Mammary microvascular endothelial cell (primary cell): ENCODE measurements around the gene FAM162A. TPM values are rescaled to one million over a fixed set of nuclear protein-coding genes. Genes with fewer than 3 reads are reported as not detected.

Experiments used
- total RNA-seq: library from RNA; depleted of rRNA; stranded (reverse); fragments of >200 nt; gene quantifications from 2 replicates; pipeline ENCODE4 v1.2.3, GENCODE V29; 2015

FAM162A gene
- 15.9 and 17.7 TPM in 2 replicates for total RNA-seq

GRCh38 chr3:122383771-122384697 is at the start of gene FAM162A:
Gene FAM162A (plus strand): TSS chr3:122384182. CDS start chr3:122384266, 84 bp downstream.

GRCh38 chr3:122382888-122383666 is 905 bp upstream of the FAM162A start, which contains the start of gene MIX23:
Gene MIX23 (minus strand): TSS chr3:122383231. CDS start chr3:122383224, 7 bp downstream.

GRCh38 chr3:122415762-122416654 is 32.0 kb downstream of the FAM162A start, which contains the start of gene WDR5B:
Gene WDR5B (minus strand): TSS chr3:122416062. CDS start chr3:122415528, 534 bp downstream.

Other genes with a start within 250 kb of the FAM162A start
- gene CASR, start 200.5 kb upstream of the FAM162A start, total RNA-seq, result not detected in 2 replicates
- not detected in 2 replicates for gene CSTA, start 58.9 kb upstream of the FAM162A start, total RNA-seq
- 33.9 and 36.0 TPM in 2 replicates for gene MIX23, start 951 bp upstream of the FAM162A start, total RNA-seq
- gene WDR5B, start 31.9 kb downstream of the FAM162A start, total RNA-seq, result 2.4 and 2.6 TPM in 2 replicates
- 30.6 and 31.3 TPM in 2 replicates for gene KPNA1, start 130.8 kb downstream of the FAM162A start, total RNA-seq
- gene PARP9, start 180.1 kb downstream of the FAM162A start, total RNA-seq, result 43.2 and 43.9 TPM in 2 replicates
- 40.0 and 44.8 TPM in 2 replicates for gene DTX3L, start 180.2 kb downstream of the FAM162A start, total RNA-seq
- 0.94 and 1.1 TPM in 2 replicates for gene PARP15, start 193.5 kb downstream of the FAM162A start, total RNA-seq